Hepatocyte (in vitro differentiated cells): Measurements from ENCODE around the gene COL6A5. TPM values are rescaled to one million over a fixed set of nuclear protein-coding genes. Genes with fewer than 3 reads are reported as not detected.
"Not testable (repeated sequence)": the region's sequence is repeated elsewhere in the genome, so short reads cannot be mapped to it uniquely, and the experiment has no call there.

ENCODE experiments used
- DNase-seq: peaks from one replicate; pipeline ENCODE4 v3.0.0-alpha.2; 2016; ENCODE audit warnings: low spot score
- H2AFZ ChIP-seq: fragments of 200-600 bp; sonication (generic); 2 replicates; pipeline ENCODE4 v1.6.0; 2016; ENCODE audit warnings: antibody characterized with exemption, mild to moderate bottlenecking
- H3K27ac ChIP-seq: fragments of 200-600 bp; sonication (generic); 2 replicates; pipeline ENCODE4 v1.5.1; 2016; ENCODE audit warnings: mild to moderate bottlenecking
- H3K27me3 ChIP-seq: fragments of 200-600 bp; sonication (generic); 2 replicates; pipeline ENCODE4 v1.6.1; 2016
- H3K36me3 ChIP-seq: fragments of 200-600 bp; sonication (generic); replicated peaks from 2 replicates; pipeline ENCODE4 v1.5.1; 2016; ENCODE audit warnings: low read depth; ENCODE audit not compliant: insufficient read depth
- H3K4me1 ChIP-seq: fragments of 200-600 bp; sonication (generic); 2 replicates; pipeline ENCODE4 v1.5.1; 2016; ENCODE audit warnings: mild to moderate bottlenecking, moderate library complexity; ENCODE audit not compliant: insufficient read depth
- H3K4me2 ChIP-seq: fragments of 200-600 bp; sonication (generic); 2 replicates; pipeline ENCODE4 v1.6.0; 2016
- H3K4me3 ChIP-seq: fragments of 200-600 bp; sonication (generic); 2 replicates; pipeline ENCODE4 v1.5.1; 2016; ENCODE audit warnings: mild to moderate bottlenecking
- H3K79me2 ChIP-seq: fragments of 200-600 bp; sonication (generic); 2 replicates; pipeline ENCODE4 v1.6.0; 2017; ENCODE audit warnings: mild to moderate bottlenecking
- H3K9me2 ChIP-seq: fragments of 200-600 bp; sonication (generic); replicated peaks from 2 replicates; pipeline ENCODE4 v1.6.0; 2017; ENCODE audit warnings: mild to moderate bottlenecking; ENCODE audit not compliant: insufficient read depth
- H3K9me3 ChIP-seq: fragments of 200-600 bp; sonication (generic); 2 replicates; pipeline ENCODE4 v1.5.1; 2016; ENCODE audit warnings: low read depth, mild to moderate bottlenecking
- H4K20me1 ChIP-seq: fragments of 200-600 bp; sonication (generic); 2 replicates; pipeline ENCODE4 v1.6.0; 2016; ENCODE audit warnings: mild to moderate bottlenecking; ENCODE audit not compliant: insufficient read depth, poor library complexity, severe bottlenecking
- EZH2 ChIP-seq: fragments of 200-600 bp; sonication (generic); IDR thresholded peaks from 2 replicates; pipeline ENCODE4 v1.6.1; 2016; ENCODE audit warnings: antibody characterized with exemption, mild to moderate bottlenecking, borderline replicate concordance
- EZH2phosphoT487 ChIP-seq: fragments of 200-600 bp; sonication (generic); IDR thresholded peaks from one replicate; pipeline ENCODE4 v1.6.1; 2018; ENCODE audit warnings: antibody characterized with exemption, mild to moderate bottlenecking, low read depth, moderate library complexity; ENCODE audit not compliant: unreplicated experiment, severe bottlenecking
- WGBS: methylation state at CpG from one replicate; pipeline ENCODE4 v1.1.6; 2016; ENCODE audit warnings: low lambda C conversion rate; ENCODE audit errors: missing lambda C conversion rate; 5-methylcytosine and 5-hydroxymethylcytosine counted together
- polyA plus RNA-seq: library from polyadenylated mRNA; unstranded; fragments of >200 nt; fragmentation: Nextera tagmentation; extraction: Ambion mirVana; gene quantifications from 2 replicates; pipeline ENCODE4 v1.2.1, GENCODE V29; 2016
- total RNA-seq: library from RNA; depleted of rRNA; stranded (reverse); fragments of >200 nt; gene quantifications from 2 replicates; pipeline ENCODE4 v1.2.3, GENCODE V29; 2014
- TF ChIP-seq, protein P1 (sequence below): fragments of 200-600 bp; sonication (generic); IDR thresholded peaks from 2 replicates; pipeline ENCODE4 v1.5.1; 2016; ENCODE audit warnings: antibody characterized with exemption, mild to moderate bottlenecking; ENCODE audit not compliant: poor library complexity

The COL6A5 gene
- total and polyA plus RNA-seq, 2 experiments from 2014 or later: 0.11 to 1.1 TPM

DNA sequence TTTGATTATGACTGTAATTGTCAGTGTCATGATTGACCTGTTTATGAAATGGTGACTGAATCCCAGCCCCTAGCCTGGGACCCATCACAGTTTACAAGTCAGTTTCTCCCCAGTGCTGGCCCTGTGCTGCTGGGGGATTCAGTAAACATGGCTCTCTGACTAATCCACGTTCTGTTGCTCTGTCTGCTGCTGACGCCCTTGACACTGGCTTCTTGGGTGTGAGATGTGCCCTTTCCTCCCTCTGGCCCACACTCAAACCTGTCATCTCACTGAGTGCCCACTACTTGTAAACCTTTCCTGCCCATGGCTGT lies 84.2 kb downstream of the COL6A5 start:
- no peak overlapping the region for H3K4me3 ChIP-seq
- no peak overlapping the region for H3K4me2 ChIP-seq
- no peak overlapping the region for H3K27ac ChIP-seq
- no peak for TF ChIP-seq EZH2
- TF ChIP-seq, protein P1, sequence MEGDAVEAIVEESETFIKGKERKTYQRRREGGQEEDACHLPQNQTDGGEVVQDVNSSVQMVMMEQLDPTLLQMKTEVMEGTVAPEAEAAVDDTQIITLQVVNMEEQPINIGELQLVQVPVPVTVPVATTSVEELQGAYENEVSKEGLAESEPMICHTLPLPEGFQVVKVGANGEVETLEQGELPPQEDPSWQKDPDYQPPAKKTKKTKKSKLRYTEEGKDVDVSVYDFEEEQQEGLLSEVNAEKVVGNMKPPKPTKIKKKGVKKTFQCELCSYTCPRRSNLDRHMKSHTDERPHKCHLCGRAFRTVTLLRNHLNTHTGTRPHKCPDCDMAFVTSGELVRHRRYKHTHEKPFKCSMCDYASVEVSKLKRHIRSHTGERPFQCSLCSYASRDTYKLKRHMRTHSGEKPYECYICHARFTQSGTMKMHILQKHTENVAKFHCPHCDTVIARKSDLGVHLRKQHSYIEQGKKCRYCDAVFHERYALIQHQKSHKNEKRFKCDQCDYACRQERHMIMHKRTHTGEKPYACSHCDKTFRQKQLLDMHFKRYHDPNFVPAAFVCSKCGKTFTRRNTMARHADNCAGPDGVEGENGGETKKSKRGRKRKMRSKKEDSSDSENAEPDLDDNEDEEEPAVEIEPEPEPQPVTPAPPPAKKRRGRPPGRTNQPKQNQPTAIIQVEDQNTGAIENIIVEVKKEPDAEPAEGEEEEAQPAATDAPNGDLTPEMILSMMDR: no peak
- TF ChIP-seq EZH2phosphoT487: no peak
- no peak overlapping the region for H2AFZ ChIP-seq
- H3K27me3 ChIP-seq: no peaks in the 10 kb centered on the region
- DNase-seq: no peak
- no peaks in the 10 kb centered on the region for H4K20me1 ChIP-seq
- H3K79me2 ChIP-seq: no peaks in the 10 kb centered on the region
- no peaks in the 10 kb centered on the region for H3K4me1 ChIP-seq
- H3K36me3 ChIP-seq: no peaks in the 10 kb centered on the region
- WGBS: 57% methylated on average over 2 of the region's 2 CpGs
- H3K9me3 ChIP-seq: no peaks in the 10 kb centered on the region
- H3K9me2 ChIP-seq: no peaks in the 10 kb centered on the region

DNA sequence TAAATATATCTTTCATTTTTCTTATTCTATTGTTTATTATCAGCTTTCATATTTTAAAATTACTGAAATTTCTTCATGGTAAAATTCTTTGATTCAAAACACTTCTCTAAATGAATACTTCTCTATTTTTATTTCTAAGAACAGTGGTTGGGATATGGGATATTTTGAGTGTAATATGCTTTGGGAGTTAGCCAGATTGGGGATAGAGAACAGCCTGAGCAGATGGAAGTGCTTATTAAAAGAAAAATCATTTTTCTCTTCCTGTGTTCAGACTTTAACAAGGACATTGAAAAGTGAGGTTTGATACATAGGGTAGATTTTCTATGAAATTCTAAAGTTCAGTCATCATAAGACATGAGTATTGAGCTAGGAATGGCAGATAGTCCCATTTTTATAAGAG lies 84.8 kb downstream of the COL6A5 start:
- DNase-seq: no peak
- TF ChIP-seq EZH2 (no peak), EZH2phosphoT487 (no peak)
- TF ChIP-seq, protein P1: no peak
- Histone ChIP-seq H3K27ac (no peak overlapping the region), H3K9me3 (no peaks in the 10 kb centered on the region), H2AFZ (no peak overlapping the region), H3K4me2 (no peak overlapping the region), H3K36me3 (no peaks in the 10 kb centered on the region), H3K4me1 (no peaks in the 10 kb centered on the region), H3K4me3 (no peak overlapping the region), H3K9me2 (no peaks in the 10 kb centered on the region), H3K27me3 (no peaks in the 10 kb centered on the region), H3K79me2 (no peaks in the 10 kb centered on the region), H4K20me1 (no peaks in the 10 kb centered on the region)

DNA sequence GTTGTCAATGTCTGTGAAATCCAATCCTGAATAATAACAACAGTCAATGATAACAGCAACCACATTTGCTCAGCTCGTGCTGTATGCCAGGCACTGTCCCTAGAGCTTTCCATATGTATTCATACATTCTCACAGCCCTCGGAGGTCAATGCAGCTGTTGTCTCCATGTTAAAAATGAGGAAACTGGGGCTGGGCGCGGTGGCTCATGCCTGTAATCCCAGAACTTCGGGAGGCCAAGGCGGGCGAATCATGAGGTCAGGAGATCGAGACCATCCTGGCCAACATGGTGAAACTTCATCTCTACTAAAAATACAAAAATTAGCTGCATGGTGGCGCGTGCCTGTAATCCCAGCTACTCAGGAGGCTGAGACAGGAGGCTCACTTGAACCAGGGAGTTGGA lies 86.6 kb downstream of the COL6A5 start:
- not testable (repeated sequence) for H4K20me1 ChIP-seq, DNase-seq, H3K4me3 ChIP-seq, H2AFZ ChIP-seq, H3K9me3 ChIP-seq, H3K4me1 ChIP-seq, H3K27ac ChIP-seq, H3K36me3 ChIP-seq, H3K79me2 ChIP-seq, H3K27me3 ChIP-seq, H3K4me2 ChIP-seq, H3K9me2 ChIP-seq
- 84% methylated on average over 10 of the region's 10 CpGs for WGBS

DNA sequence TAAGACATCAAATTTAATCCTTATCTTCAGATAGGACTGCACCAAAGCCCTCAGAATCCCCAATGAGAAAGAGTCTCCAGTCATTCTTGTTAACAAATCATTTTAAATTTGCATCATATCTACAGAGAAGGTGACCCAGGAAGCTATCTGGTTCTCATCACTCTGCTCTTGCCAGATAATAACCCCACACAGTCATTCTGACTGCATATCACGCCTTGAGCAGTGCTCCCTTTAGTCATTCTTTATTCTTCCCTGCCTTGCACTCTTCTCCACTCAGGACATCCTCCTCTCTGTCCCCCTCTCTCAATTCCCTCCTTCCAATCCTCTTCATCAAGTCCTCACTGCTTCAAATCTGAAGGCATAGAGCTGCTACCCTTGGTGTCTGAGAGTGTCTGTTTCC lies 87.8 kb downstream of the COL6A5 start:
- H3K79me2 ChIP-seq: no peaks in the 10 kb centered on the region
- H3K27me3 ChIP-seq: no peaks in the 10 kb centered on the region
- no peak overlapping the region for H3K4me2 ChIP-seq
- no peak for TF ChIP-seq EZH2phosphoT487
- TF ChIP-seq EZH2: no peak
- TF ChIP-seq, protein P1: no peak
- 67% methylated on average over 1 of the region's 1 CpG for WGBS
- H2AFZ ChIP-seq: no peak overlapping the region
- no peaks in the 10 kb centered on the region for H3K4me1 ChIP-seq
- no peaks in the 10 kb centered on the region for H4K20me1 ChIP-seq
- DNase-seq: no peak
- no peak overlapping the region for H3K27ac ChIP-seq
- H3K4me3 ChIP-seq: no peak overlapping the region
- H3K36me3 ChIP-seq: no peaks in the 10 kb centered on the region
- H3K9me3 ChIP-seq: no peaks in the 10 kb centered on the region
- no peaks in the 10 kb centered on the region for H3K9me2 ChIP-seq
